Right atrium auricular region (tissue), 2 donors: ENCODE measurements around the gene MAGI2. TPM values are rescaled to one million over a fixed set of nuclear protein-coding genes. Genes with fewer than 3 reads are reported as not detected.
A peak's percentile ranks its signal among the peaks of the same experiment; 100 is the strongest.

Source experiments
- DNase-seq: peaks from one replicate; pipeline ENCODE4 v3.0.0-alpha.2; 2019; ENCODE audit warnings: low spot score
- H3K27ac ChIP-seq, 2 donors: fragments of 200-600 bp; sonication (generic); 1 replicate in 1 of 2; 2 replicates in 1 of 2; pipeline ENCODE4 v1.5.1; 2016 to 2019
- H3K27me3 ChIP-seq, 2 donors: fragments of 200-600 bp; sonication (generic); one replicate each; pipeline versions ENCODE4 v1.5.1 to v1.6.0; 2017 to 2019
- H3K36me3 ChIP-seq: fragments of 200-600 bp; sonication (generic); one replicate; pipeline ENCODE4 v1.5.1; 2016
- H3K4me1 ChIP-seq, 2 donors: fragments of 200-600 bp; sonication (generic); one replicate each; pipeline versions ENCODE4 v1.5.1 to v1.6.0; 2017 to 2019
- H3K4me3 ChIP-seq, 2 donors: fragments of 200-600 bp; sonication (generic); 1 replicate in 1 of 2; 2 replicates in 1 of 2; pipeline ENCODE4 v1.5.1; 2017 to 2019; ENCODE audit warnings: mild to moderate bottlenecking in 1 of 2, moderate library complexity in 1 of 2
- H3K9me3 ChIP-seq, 2 donors: fragments of 200-600 bp; sonication (generic); one replicate each; pipeline ENCODE4 v1.5.1; 2019
- total RNA-seq, 2 donors: library from RNA; depleted of rRNA; stranded (reverse); fragments of >200 nt; gene quantifications; one replicate each; pipeline ENCODE4 v1.1.0, GENCODE V29; 2016
- TF ChIP-seq, protein P1 (sequence below), 2 donors: fragments of 200-600 bp; sonication (generic); IDR thresholded peaks; one replicate each; pipeline ENCODE4 v1.5.1; 2019; ENCODE audit warnings: antibody characterized with exemption in 2 of 2

MAGI2 gene
- total RNA-seq, 2 donors from 2014 or later: 5.9 to 6.0 TPM

DNA sequence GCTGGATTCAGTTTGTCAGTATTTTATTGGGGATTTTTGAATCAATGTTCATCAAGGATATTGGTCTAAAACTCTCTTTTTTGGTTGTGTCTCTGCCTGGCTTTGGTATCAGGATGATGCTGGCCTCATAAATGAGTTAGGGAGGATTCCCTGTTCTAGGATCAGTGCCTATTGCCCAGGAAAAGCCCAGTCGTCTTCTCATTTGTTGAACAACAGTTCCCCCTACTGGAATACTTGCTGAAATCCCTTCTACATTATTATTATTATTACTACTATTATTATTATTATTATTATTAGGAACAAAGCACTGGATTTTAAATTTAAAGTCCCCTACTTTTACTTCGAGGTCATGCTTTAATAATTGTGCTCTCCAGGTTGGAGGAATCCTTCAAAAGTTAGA is 528.9 kb downstream of the MAGI2 start:
- no peak for DNase-seq
- Histone ChIP-seq H3K9me3 (no peaks in the 10 kb centered on the region), H3K27ac (no peak overlapping the region), H3K36me3 (no peaks in the 10 kb centered on the region), H3K27me3 (no peaks in the 10 kb centered on the region), H3K4me1 (no peaks in the 10 kb centered on the region), H3K4me3 (no peak overlapping the region)
- TF ChIP-seq, protein P1, sequence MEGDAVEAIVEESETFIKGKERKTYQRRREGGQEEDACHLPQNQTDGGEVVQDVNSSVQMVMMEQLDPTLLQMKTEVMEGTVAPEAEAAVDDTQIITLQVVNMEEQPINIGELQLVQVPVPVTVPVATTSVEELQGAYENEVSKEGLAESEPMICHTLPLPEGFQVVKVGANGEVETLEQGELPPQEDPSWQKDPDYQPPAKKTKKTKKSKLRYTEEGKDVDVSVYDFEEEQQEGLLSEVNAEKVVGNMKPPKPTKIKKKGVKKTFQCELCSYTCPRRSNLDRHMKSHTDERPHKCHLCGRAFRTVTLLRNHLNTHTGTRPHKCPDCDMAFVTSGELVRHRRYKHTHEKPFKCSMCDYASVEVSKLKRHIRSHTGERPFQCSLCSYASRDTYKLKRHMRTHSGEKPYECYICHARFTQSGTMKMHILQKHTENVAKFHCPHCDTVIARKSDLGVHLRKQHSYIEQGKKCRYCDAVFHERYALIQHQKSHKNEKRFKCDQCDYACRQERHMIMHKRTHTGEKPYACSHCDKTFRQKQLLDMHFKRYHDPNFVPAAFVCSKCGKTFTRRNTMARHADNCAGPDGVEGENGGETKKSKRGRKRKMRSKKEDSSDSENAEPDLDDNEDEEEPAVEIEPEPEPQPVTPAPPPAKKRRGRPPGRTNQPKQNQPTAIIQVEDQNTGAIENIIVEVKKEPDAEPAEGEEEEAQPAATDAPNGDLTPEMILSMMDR (IDR thresholded peaks at IDR 0.05): peak in 1 of 2 donors; percentile 53

DNA sequence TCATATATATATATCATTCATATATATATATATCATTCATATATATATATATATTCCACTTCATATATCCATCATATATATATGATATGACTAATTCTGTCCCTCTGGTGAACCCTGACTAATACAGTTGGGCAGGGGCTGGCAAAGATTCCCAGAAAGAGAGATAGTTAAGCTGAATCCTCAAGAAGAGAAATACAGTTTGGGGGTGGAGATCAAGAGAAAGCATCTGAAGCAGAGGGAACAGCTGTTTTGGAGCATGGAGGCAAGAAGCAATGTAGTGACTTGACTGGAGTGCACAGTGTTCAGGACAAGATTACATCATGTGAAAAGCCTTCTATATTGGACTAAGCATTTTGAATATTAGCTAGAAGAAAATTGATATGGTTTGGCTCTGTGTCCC is 540.7 kb downstream of the MAGI2 start:
- Histone ChIP-seq H3K9me3 (no peaks in the 10 kb centered on the region), H3K27ac (no peak overlapping the region), H3K4me1 (no peaks in the 10 kb centered on the region), H3K27me3 (no peaks in the 10 kb centered on the region), H3K4me3 (no peak overlapping the region), H3K36me3 (no peaks in the 10 kb centered on the region)
- TF ChIP-seq, protein P1 (IDR thresholded peaks at IDR 0.05): no peak
- no peak for DNase-seq

DNA sequence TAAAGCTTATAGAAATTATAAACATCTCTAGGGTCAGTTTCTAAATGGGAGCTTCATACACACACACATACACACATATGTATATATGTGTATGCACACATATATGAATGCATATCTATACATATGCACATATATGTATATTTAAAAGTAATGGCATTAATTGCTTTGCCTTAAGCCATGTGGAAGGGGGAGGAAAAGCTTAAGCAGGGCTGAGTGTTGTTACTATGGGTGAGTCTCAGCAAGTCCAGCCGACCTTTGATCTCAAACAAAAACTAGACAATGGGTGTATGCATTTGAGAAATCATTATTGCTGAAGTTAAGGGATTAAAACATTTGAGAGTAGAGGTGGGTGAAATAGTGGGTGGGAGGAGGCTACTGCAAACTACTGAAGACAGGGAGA is 546.7 kb downstream of the MAGI2 start:
- no peaks in the 10 kb centered on the region for H3K9me3 ChIP-seq
- no peak for DNase-seq
- H3K4me3 ChIP-seq: no peak overlapping the region
- no peaks in the 10 kb centered on the region for H3K36me3 ChIP-seq
- TF ChIP-seq, protein P1 (IDR thresholded peaks at IDR 0.05): no peak
- H3K27me3 ChIP-seq: no peaks in the 10 kb centered on the region
- no peaks in the 10 kb centered on the region for H3K4me1 ChIP-seq
- no peak overlapping the region for H3K27ac ChIP-seq

DNA sequence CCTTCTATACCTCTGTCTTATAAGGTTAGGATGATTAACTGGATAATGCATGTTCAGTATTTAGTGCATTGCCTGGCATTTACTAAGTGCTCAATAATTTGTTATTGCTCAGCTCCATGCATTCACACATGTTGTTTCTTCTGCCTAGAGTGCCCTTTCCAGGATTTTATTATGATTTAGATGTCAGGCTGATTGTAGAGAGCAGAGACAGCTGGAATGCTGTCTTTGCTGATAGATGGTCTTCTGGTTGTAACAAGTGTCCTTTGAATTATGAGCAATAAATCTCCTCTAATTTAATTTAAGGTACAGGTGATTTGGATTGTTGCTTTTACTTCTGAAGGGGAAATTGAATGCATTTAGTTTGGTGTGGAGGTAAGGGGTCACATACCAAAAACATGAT is 548.0 kb downstream of the MAGI2 start:
- Histone ChIP-seq H3K4me3 (no peak overlapping the region), H3K4me1 (no peaks in the 10 kb centered on the region), H3K36me3 (no peaks in the 10 kb centered on the region), H3K27ac (no peak overlapping the region), H3K27me3 (no peaks in the 10 kb centered on the region), H3K9me3 (no peaks in the 10 kb centered on the region)
- TF ChIP-seq, protein P1 (IDR thresholded peaks at IDR 0.05): no peak
- no peak for DNase-seq

DNA sequence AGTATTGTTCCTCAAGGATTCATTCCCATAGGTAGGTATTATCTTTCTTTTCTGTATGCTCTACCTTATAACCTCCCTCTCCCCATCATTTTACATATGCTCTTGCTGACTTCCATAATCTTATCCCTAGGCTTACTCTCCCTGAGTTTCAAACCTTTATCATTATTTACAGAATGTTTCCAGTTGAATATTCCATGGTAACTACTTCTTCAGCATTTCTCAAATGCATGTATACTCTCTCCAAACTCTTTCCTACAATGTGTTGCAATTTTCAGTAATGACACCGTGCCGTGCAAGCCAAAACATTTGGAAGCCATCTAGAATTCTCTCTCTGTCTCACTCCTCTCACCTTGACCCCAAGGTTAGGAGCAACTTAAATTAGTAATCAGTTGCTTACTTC is 548.5 kb downstream of the MAGI2 start:
- DNase-seq: no peak
- TF ChIP-seq, protein P1 (IDR thresholded peaks at IDR 0.05): no peak
- no peaks in the 10 kb centered on the region for H3K36me3 ChIP-seq
- H3K9me3 ChIP-seq: no peaks in the 10 kb centered on the region
- H3K4me1 ChIP-seq: no peaks in the 10 kb centered on the region
- H3K27me3 ChIP-seq: no peaks in the 10 kb centered on the region
- no peak overlapping the region for H3K27ac ChIP-seq
- no peak overlapping the region for H3K4me3 ChIP-seq

DNA sequence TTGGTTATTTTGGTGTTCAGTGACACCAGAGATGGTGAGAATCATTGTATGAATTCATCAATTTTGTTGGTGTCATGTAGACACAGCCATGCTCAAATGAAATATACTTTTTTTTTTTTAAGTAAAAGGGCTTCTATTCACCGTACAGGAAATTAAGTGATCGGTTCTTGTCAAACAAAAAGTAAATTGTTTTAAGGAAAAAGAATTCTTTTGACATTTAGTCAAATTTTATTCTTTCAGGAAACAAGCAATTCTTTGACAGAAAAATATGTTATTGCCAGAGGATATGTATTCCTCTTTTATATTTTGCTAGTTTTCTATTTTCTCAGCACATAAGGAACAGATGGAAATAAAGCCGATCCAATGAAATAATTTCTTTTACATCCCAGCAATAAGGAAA is 551.9 kb downstream of the MAGI2 start:
- no peak for DNase-seq
- Histone ChIP-seq H3K4me3 (no peak overlapping the region), H3K27me3 (no peaks in the 10 kb centered on the region), H3K9me3 (no peaks in the 10 kb centered on the region), H3K4me1 (no peaks in the 10 kb centered on the region), H3K36me3 (no peaks in the 10 kb centered on the region), H3K27ac (no peak overlapping the region)
- TF ChIP-seq, protein P1 (IDR thresholded peaks at IDR 0.05): no peak
